ENCODE results near the gene ADGRB3. TPM values are rescaled to one million over a fixed set of nuclear protein-coding genes. Genes with fewer than 3 reads are reported as not detected.
"Not testable (repeated sequence)": the region's sequence is repeated elsewhere in the genome, so short reads cannot be mapped to it uniquely, and the experiment has no call there.

Gene ADGRB3
- total and polyA plus RNA-seq, 8 donors = 0.04 to 0.34 (median 0.21) TPM

DNA sequence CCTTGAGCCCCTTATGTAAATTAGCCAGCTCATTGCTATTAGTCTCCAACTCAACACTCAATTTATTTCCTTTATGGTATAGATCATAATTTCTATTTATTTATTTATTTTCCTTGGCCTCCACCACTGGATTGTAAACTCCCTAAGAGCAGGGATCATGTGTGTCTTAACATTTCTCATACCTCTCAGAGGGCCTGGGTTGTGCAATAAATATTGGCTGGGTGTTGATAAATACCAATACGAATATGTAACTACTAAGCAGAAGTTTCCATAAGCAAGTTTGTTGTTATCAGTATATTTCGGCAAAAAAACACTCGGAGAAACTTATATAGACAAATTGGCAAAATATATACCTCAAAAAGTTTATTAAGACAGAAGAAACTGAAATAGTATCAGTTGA, 257.4 kb downstream of the ADGRB3 start:
- H3K4me3 ChIP-seq = no peak overlapping the region
- no peaks in the 10 kb centered on the region for H3K4me1 ChIP-seq
- no peaks in the 10 kb centered on the region for H3K27me3 ChIP-seq
- no peak overlapping the region for H3K27ac ChIP-seq
- FAIRE-seq (no peak), DNase-seq (no peak), ATAC-seq (no peak)
- H3K9me3 ChIP-seq = no peaks in the 10 kb centered on the region
- intact Hi-C loops (cut with DNase I) = no loop called here
- WGBS, 2 donors = 72 to 83% methylated on average over 3 of the region's 3 CpGs
- TF ChIP-seq, protein P1, sequence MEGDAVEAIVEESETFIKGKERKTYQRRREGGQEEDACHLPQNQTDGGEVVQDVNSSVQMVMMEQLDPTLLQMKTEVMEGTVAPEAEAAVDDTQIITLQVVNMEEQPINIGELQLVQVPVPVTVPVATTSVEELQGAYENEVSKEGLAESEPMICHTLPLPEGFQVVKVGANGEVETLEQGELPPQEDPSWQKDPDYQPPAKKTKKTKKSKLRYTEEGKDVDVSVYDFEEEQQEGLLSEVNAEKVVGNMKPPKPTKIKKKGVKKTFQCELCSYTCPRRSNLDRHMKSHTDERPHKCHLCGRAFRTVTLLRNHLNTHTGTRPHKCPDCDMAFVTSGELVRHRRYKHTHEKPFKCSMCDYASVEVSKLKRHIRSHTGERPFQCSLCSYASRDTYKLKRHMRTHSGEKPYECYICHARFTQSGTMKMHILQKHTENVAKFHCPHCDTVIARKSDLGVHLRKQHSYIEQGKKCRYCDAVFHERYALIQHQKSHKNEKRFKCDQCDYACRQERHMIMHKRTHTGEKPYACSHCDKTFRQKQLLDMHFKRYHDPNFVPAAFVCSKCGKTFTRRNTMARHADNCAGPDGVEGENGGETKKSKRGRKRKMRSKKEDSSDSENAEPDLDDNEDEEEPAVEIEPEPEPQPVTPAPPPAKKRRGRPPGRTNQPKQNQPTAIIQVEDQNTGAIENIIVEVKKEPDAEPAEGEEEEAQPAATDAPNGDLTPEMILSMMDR (IDR thresholded peaks at IDR 0.05) = no peak
- no peaks in the 10 kb centered on the region for H3K36me3 ChIP-seq

DNA sequence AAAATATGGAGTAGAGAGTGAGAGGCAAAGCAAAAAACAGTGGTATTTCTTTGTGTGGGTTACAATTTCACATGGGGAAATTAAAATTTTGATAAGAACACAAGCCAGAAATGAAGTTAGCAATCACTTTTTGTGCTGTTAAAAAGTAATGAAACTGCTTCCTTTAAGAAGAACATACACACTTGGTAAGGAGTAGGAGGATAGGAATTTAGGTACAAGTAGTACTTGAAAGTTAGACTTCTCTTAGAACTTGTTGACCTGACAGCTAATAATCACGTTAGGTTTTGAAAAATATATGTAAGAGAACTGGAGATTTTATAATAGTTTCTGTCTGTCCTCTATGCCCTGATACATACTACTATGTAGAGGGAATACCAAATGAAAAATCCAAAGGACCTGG, 260.8 kb downstream of the ADGRB3 start:
- TF ChIP-seq, protein P1 (IDR thresholded peaks at IDR 0.05) = no peak
- 23 to 33% methylated on average over 1 of the region's 1 CpG for WGBS, 2 donors
- H3K27me3 ChIP-seq = no peaks in the 10 kb centered on the region
- intact Hi-C loops (cut with DNase I) = no loop called here
- DNase-seq (no peak), ATAC-seq (no peak), FAIRE-seq (no peak)
- H3K36me3 ChIP-seq = no peaks in the 10 kb centered on the region
- H3K27ac ChIP-seq = no peak overlapping the region
- no peaks in the 10 kb centered on the region for H3K4me1 ChIP-seq
- H3K9me3 ChIP-seq = no peaks in the 10 kb centered on the region
- H3K4me3 ChIP-seq = no peak overlapping the region

DNA sequence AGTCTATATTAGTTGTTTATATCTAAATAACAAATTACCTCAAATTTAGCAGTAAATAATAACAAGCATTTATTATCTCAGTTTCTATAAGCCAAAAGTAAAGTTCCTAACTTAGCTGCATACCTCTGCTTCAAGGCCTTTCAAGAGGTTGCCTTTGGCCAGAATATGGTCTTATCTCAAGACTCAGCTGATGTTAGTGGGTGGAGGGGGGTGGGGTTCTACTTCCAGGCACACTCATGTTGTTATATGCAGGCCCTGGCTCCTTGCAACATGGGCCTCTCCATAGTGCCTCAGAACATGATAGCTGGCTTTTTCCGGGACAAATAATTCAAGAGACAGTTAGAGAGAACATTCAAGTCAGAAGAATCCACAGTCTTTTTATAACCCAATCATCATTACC, 266.0 kb downstream of the ADGRB3 start:
- FAIRE-seq (no peak), DNase-seq (no peak), ATAC-seq (no peak)
- intact Hi-C loops (cut with DNase I) = no loop called here
- WGBS, 2 donors = 78 to 89% methylated on average over 1 of the region's 1 CpG
- no peaks in the 10 kb centered on the region for H3K36me3 ChIP-seq
- TF ChIP-seq, protein P1 (IDR thresholded peaks at IDR 0.05) = no peak
- H3K4me3 ChIP-seq = no peak overlapping the region
- no peaks in the 10 kb centered on the region for H3K4me1 ChIP-seq
- H3K27me3 ChIP-seq = no peaks in the 10 kb centered on the region
- H3K27ac ChIP-seq = no peak overlapping the region
- no peaks in the 10 kb centered on the region for H3K9me3 ChIP-seq

DNA sequence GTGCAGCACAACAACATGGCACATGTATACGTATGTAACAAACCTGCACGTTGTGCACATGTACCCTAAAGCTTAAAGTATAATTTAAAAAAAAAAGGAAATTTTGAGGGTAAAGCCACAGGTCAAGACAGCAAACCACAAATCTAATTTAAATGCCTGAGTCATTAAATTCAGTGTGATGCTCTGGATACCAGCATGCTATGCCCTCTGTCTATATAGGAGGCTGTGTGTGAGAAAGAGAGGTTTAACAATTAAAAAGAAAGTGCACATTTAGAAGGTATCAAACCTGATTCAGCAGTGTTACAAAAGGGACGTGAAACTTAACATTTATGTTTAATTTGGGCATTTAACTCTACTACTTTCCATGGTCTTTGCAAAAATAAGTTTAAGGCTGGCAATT, 276.3 kb downstream of the ADGRB3 start:
- intact Hi-C loops (cut with DNase I) = no loop called here
- Histone ChIP-seq H3K4me1 (no peaks in the 10 kb centered on the region), H3K9me3 (no peaks in the 10 kb centered on the region), H3K36me3 (no peaks in the 10 kb centered on the region), H3K27ac (no peak overlapping the region), H3K4me3 (no peak overlapping the region), H3K27me3 (peaks cover 0 to 4% (median 0%) of the 10 kb centered on the region in 4 donors)
- ATAC-seq (no peak), DNase-seq (no peak), FAIRE-seq (no peak)
- 63 to 75% methylated on average over 3 of the region's 3 CpGs for WGBS, 2 donors
- TF ChIP-seq, protein P1 (IDR thresholded peaks at IDR 0.05) = no peak

DNA sequence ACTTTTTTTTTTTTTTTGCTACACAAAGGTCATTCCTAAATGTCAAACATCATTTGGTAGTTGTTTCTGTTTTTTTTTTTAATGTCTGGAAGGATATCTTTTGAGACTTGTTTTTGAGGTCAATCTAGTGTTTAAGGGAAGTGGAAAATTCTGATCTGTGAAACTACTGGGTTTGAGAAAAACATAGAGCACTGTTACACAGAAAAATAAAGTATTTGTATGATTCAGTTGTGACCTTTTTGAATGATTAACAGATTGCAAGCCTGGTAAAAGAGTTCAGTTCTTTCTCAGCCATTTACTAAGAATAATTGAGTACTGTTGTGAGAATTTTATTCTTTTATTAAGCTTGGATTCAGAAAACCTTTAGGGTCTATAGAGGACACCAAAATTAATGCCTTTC, 276.7 kb downstream of the ADGRB3 start:
- H3K9me3 ChIP-seq = no peaks in the 10 kb centered on the region
- TF ChIP-seq, protein P1 (IDR thresholded peaks at IDR 0.05) = no peak

DNA sequence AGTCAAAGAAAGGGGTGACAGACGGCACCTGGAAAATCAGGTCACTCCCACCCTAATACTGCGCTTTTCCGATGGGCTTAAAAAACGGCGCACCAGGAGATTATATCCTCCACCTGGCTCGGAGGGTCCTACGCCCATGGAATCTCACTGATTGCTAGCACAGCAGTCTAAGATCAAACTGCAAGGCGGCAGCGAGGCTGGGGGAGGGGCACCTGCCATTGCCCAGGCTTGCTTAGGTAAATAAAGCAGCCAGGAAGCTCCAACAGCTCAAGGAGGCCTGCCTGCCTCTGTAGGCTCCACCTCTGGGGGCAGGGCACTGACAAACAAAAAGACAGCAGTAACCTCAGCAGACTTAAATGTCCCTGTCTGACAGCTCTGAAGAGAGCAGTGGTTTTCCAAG, 277.7 kb downstream of the ADGRB3 start:
- DNase-seq; H3K36me3 ChIP-seq; H3K27me3 ChIP-seq; intact Hi-C loops (cut with DNase I); ATAC-seq; H3K9me3 ChIP-seq; H3K27ac ChIP-seq; H3K4me1 ChIP-seq; FAIRE-seq; H3K4me3 ChIP-seq: not testable (repeated sequence)
- 84 to 93% methylated on average over 9 of the region's 9 CpGs for WGBS, 2 donors

More for the DNA sequence above, 276.7 kb downstream of the ADGRB3 start:
- no peak overlapping the region for H3K27ac ChIP-seq
- H3K27me3 ChIP-seq = peaks cover 0 to 2% (median 0%) of the 10 kb centered on the region in 4 donors
- ATAC-seq (no peak), DNase-seq (no peak), FAIRE-seq (no peak)
- no peaks in the 10 kb centered on the region for H3K4me1 ChIP-seq
- intact Hi-C loops (cut with DNase I) = no loop called here
- H3K36me3 ChIP-seq = no peaks in the 10 kb centered on the region
- no peak overlapping the region for H3K4me3 ChIP-seq

Data from pancreas (tissue), 10 donors.